ENCODE results near the gene RGS6.

RGS6 gene

GRCh38 chr14:72560889-72561493, 628.8 kb downstream of the RGS6 start:
- no peak for DNase-seq

- DNase-seq = no peak
These were observed 630.1 kb downstream of the RGS6 start for GRCh38 chr14:72562300-72562699.

DNA sequence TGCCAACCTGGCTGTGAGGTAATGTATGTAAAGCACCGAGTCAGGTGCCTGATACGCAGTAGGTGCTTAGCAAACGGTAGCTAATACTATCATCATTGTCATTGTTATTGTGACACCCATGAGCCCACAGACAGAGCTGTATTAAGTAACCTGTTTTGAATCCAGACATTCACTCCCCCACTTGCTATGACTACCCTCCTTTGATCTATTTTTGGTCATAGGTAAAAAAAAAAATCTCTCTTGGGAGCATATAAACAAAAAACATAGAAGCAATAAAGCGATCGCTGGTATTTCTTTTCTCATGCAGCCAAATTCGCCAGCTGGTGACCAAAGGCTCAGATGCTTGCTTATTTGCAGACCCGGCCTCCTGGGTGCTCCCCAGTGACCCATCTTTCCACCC, 631.4 kb downstream of the RGS6 start:
- DNase-seq = no peak

DNA sequence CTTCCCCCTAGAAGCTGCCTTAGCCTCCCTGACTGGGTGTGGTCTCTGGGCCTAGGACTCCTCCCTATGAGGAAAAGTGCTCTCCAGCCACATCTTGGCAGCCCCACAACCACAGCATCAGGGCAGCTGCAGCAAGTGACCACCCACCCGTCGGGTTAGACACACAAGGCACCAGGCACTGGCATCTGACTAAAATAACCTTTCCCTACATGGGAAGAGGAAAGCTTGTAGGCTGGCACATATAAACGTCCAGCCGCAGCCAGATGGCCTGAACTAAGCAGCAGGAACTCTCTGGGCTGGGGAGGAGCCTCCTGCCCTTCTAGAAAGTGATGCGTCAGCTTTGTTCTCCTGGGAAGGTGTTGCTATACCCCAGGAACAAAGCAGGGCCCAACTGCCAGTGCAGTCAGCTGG, 632.9 kb downstream of the RGS6 start:
- DNase-seq = no peak

GRCh38 chr14:72565917-72566316, 633.7 kb downstream of the RGS6 start:
- DNase-seq = no peak

DNA sequence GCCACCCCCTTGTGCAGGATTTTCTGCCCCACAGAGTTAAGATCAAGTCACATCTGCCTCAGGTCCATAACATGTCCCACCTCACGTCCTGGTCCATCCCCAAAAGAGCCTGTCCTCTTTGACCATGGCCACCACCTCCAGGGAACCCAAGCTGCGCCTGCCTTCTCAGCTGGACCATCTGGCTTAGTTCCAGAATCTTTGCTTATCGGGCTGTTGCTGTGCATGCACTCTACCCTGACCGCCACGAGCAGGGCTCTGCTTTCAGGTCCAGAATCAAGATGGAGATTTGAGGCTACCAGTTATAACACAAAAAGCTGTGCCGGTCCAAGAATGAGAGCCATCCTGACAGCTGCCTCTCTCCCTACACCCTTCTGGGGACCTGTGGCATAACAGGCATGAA, 635.0 kb downstream of the RGS6 start:
- DNase-seq = no peak

- DNase-seq = no peak
These were observed 636.2 kb downstream of the RGS6 start for GRCh38 chr14:72568296-72568992.

DNA sequence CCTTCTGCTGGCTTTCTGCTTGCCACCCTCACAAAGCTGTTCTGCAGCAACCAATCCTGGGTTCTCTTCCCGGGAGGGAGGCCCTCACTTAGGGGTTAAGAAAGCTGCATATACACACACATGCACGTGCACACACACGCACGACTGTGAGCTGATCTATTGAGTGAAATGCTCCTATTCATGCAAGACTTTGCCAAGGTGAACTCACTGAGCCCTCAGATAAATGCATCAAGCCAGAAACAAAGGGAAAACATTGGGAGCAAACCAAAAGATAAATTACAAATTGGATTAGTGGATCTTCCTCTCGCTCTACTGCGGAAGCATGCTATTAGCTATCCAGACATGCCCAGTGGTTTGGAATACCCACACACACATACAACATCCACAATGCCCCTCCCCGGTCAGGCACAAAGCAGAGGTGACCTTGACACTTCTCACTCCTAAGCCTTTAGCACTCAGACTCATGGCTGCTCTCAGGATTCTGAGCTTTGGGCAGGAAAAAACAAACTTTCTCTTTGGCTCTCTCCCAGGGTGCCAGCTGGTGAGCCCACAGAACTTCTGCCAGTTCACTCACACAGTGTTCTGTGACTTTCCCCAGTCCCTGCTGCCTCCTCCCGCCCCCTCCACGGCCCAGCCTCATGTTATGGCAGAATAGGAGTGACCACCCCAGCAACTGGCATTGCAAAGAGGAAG, 641.6 kb downstream of the RGS6 start:
- no peak for DNase-seq

DNA sequence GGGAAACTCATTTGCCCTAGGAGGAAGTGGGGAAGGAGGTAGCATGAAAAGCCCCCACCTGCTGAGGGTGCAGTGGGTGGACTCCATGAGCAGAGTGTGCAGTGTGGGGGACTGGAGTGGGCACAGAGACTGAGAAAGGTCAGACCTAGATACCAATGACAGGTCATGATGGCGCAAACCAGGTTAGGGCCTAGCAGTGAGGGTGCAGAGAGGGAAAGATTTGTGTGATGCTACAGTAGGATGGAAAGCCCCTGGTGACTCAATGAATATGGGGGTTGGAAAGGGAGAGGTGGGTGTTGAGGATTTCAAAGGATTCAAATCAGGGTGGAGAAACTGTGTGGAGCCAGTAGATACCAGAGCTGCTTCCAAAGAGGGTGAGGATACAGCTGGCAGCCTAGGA, 642.5 kb downstream of the RGS6 start:
- DNase-seq = no peak

DNA sequence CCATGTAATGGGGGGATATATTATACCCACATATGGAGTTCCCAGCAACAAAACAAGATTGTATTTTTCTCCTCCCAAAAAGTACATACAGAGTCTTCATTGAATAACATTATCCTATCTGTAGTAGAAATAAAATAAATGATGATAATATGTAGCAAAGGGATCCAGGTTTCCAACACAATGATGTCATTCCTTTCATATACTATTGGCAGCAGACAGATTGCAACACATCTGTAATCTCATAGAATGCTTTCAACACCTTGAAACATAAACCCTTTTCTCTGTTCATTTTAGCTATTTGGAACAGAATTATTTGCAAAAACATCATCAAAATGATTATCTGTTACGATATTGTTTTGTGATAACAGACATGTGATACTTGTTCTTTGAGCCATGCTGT, 644.0 kb downstream of the RGS6 start:
- DNase-seq = no peak

DNA sequence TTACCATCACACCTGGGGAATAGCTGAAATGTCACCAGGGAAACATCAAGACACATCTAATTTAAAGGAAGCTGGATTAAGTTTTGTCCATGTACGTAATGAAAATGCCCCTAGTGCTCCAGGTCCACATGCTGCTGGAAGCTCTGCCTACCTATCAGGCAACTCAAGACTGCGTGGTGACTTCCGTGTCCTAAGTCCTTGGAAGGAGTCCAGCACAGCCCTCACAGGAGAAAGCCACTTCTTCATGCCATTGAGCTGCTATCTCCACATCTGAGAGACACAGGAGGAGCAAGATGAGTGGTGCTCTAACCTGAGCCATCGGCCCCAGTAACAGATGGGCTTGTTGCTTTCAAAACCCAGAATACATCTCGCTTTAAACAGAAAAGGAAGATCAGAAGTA, 645.3 kb downstream of the RGS6 start:
- DNase-seq = no peak

- DNase-seq = no peak
These were observed 646.3 kb downstream of the RGS6 start for GRCh38 chr14:72578514-72578913.

- DNase-seq = peak; percentile 6
These were observed 650.4 kb downstream of the RGS6 start for GRCh38 chr14:72582582-72582981.

DNA sequence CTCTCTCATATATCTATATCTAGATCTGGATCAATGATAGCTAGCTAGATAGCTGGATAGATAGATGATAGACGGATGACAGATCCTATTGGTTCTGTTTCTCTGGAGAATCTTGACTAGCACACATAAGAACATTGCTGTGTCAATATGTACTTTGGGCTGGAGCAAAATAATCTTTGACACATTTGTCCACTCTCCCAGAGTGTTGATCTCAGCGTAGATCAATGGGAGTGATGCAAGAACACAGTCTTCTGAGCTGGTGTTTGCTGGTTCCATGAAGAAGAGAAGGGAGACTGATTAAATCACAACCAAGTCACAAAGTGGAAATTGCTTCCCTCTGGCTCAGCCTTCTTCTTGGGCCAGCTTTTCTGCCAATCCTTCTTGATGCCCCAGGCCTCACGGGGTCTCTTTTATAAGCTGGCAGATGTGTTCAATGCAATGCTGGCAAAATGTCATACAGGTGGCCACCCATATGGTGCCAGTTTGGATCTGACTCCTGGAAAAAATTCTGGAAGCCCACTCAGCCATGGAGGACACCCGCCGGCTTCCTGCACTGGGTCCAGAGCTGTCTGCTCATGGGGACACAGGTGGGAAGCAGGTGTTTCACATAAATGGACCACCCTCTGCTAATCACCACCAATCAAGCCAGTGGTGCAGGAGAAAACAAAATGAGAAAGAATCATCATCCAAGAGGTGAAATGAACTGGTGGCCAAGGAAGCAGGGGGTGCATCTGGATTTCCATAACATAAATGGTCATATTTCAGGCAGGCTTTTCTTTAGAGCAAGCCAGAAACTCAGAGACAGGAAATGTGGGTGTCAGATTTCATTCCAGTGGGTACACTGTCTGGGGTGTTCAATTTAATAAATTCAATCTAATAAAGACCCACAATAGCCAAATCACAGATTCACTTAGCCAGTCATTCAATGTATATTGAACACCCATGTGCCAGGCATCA, 651.4 kb downstream of the RGS6 start:
- no peak for DNase-seq

GRCh38 chr14:72588521-72588920, 656.3 kb downstream of the RGS6 start:
- no peak for DNase-seq

DNA sequence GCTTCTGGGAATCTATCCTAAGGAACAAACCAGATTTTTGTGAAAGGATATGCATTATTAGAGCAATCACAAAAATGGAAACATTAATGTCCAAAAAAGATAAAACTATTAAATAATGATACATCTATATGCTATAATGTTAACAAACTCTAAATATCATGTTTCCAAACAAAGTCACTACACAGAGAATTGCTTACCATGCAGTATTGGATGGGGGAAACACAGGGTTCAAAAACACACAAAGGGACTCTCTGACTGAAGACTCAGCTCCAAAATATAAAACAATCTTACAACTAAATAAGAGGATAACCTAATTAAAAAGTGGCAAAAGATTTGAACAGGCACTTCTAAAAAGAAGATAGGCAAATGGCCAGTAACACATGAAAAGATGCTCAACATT, 657.4 kb downstream of the RGS6 start:
- DNase-seq = no peak

DNA sequence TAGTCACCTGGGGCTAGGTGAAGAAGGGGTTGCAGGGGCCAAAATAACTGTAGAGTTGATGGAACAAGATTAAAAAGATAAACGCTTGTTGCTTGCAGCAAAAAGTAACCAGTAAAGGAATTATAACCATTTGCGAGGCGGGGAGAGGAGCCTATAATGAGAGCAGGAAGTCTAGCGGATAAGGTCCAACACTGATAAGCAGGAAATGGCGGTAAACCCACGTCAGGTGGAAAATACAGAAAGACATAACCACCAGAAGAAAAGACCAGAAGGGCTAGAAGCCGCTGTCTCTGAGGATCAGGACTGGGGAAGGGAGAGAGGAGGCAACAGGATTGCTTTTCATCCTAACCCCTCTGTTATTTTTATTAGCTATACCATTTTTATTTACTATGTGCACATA, 658.3 kb downstream of the RGS6 start:
- no peak for DNase-seq

DNA sequence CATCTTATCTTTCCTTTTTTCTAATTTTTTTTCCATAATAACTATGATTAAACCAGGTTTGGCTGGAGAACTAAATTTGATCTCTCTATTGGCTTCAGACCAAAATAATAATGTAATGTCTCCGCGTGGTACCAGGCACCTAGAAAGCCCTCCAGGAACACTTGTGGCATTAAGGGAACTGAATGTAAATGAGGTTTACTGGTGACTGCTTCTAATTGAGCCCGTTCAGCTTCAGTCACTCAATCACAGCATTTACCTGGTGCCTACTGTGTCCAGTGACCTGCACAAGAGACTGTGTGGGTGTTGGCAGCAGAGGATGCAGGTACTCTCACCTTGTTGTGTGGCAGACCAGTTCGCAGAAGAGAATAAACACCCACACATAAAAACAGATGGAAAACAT, 659.2 kb downstream of the RGS6 start:
- DNase-seq = no peak

GRCh38 chr14:72594099-72594901, 662.1 kb downstream of the RGS6 start:
- peak; percentile 19 for DNase-seq

DNA sequence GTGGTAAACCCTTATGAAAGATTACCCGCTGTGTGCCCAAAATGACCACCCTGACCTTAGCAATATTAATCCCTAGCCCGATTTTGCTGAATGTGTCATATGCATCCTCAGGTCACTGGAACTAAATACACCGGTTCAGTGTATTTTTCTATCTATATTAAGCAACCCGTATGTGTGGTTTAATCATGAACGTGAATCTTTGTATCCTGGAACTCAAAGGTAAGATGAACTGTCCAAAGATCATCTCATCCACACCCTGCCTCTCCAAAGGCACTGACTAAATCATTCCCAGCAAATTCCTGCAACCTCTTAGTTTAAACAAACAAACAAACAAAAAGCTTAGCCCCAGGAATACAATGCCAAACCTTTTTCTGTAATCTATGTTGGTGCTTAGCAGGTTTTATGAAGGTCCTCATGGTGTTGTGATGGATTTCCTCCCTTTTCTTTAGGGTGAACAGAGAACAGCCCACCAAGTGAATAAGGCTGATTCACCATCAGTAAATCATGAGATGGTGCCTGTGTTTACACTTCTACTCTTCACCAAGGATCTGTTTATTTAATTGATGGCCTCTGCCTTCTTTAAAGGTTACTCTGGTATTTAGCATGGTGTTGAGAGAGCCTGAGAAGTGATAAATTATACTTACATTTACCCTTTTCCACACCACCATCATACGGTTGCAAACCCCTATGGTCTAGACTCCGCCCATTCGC, 663.1 kb downstream of the RGS6 start:
- DNase-seq = no peak

Measured in stimulated activated CD4-positive, alpha-beta T cell treated with anti-CD3 and anti-CD28 coated beads, Interleukin-1b, Interleukin-23, amount 100 ng/mL, for 48 hours (primary cell).